Measurements from ENCODE around the gene VPS37B.
A peak's percentile ranks its signal among the peaks of the same experiment; 100 is the strongest.
"Not testable (repeated sequence)": the region's sequence is repeated elsewhere in the genome, so short reads cannot be mapped to it uniquely, and the experiment has no call there.

The VPS37B gene

DNA sequence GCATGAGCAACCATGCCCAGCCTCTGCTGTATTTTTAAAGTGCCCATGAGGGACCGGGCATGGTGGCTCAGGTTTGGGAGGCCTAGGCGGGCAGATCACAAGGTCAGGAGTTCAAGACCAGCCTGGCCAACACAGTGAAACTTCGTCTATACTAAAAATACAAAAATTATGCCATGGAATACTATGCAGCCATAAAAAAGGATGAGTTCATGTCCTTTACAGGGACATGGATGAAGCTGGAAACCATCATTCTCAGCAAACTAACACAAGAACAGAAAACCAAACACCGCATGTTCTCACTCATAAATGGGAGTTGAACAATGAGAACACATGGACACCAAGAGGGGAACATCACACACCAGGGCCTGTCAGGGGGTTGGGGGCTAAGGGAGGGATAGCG is 9.3 kb upstream of the VPS37B start:
- not testable (repeated sequence) for H3K27ac ChIP-seq (ENCODE audit: low read length); H3K4me3 ChIP-seq (ENCODE audit: low read length in 2 of 2); H3K9ac ChIP-seq (ENCODE audit: low read length in 2 of 2); H3K4me1 ChIP-seq (ENCODE audit: control insufficient read depth, insufficient read depth, low read length); H3K9me3 ChIP-seq (ENCODE audit: control insufficient read depth in 2 of 2, low read length in 2 of 2); H3K27me3 ChIP-seq (ENCODE audit: control insufficient read depth in 1 of 2, insufficient read depth in 2 of 2, low read length in 2 of 2); H3K36me3 ChIP-seq (ENCODE audit: control insufficient read depth in 2 of 2, insufficient read depth in 2 of 2, low read length in 2 of 2)

DNA sequence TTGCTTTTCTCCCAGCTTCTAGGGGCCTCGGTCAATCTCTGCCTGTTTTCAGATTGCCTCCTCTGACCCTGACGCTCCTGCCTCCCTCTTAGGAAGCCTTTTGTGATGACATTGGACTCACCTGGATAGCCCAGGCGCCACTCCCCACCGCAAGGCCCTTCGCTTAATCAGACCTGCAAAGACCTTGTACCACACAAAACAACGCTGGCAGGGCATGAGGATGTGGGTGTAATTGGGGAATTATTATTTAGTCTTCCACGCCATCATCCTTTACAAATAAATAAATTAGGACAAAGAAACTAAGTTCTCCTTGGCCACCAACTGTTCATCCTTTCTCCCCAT is 7.7 kb upstream of the VPS37B start:
- Histone ChIP-seq H3K4me1 (ENCODE audit: control insufficient read depth, insufficient read depth, low read length) (no peaks in the 10 kb centered on the region), H3K27me3 (ENCODE audit: control insufficient read depth in 1 of 2, insufficient read depth in 2 of 2, low read length in 2 of 2) (no peaks in the 10 kb centered on the region), H3K4me3 (ENCODE audit: low read length in 2 of 2) (no peak overlapping the region), H3K9ac (ENCODE audit: low read length in 2 of 2) (no peak overlapping the region), H3K9me3 (ENCODE audit: control insufficient read depth in 2 of 2, low read length in 2 of 2) (no peaks in the 10 kb centered on the region), H3K27ac (ENCODE audit: low read length) (no peak overlapping the region), H3K36me3 (ENCODE audit: control insufficient read depth in 2 of 2, insufficient read depth in 2 of 2, low read length in 2 of 2) (no peaks in the 10 kb centered on the region)

DNA sequence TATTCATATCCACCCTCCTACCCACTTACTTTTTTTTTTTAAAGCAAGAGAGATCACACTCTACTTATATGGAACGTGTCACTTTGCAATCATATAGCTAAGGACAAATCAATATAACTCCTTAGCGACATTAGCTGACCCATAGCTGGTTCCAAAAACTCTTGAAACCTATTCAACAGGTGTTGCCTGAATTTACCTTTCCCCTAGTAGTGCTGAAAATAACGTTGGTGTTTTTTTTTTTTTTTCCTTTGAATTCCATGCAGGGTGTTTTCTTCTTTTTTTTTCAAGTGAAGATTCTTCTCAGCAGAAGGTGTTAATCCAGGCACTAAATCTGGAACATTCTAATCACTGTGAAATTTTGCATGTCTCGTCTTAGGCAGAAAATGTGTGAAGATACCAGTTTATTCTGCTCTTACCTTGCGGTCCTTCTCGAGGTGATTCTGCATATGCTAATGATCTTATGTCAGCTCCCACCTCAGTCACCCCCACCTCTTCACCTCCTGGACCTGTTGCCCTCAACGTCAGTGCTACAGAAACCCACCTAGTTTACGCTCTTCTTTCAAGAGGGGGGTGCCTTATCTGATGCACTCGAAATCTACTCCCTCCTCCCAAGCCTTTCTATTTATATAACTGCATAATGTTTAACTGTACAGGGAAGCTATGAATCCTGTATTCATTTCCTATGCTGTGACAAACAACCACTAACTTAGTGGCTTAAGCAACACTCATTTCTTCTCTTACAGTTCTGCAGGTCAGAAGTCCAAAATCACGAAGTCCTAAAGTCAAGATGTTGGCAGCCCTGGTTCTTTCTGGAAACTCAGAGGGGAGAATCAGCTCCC is 7.1 kb upstream of the VPS37B start:
- Histone ChIP-seq H3K4me3 (ENCODE audit: low read length in 2 of 2) (no peak overlapping the region), H3K4me1 (ENCODE audit: control insufficient read depth, insufficient read depth, low read length) (no peaks in the 10 kb centered on the region), H3K9me3 (ENCODE audit: control insufficient read depth in 2 of 2, low read length in 2 of 2) (no peaks in the 10 kb centered on the region), H3K27ac (ENCODE audit: low read length) (no peak overlapping the region), H3K27me3 (ENCODE audit: control insufficient read depth in 1 of 2, insufficient read depth in 2 of 2, low read length in 2 of 2) (no peaks in the 10 kb centered on the region), H3K9ac (ENCODE audit: low read length in 2 of 2) (no peak overlapping the region), H3K36me3 (ENCODE audit: control insufficient read depth in 2 of 2, insufficient read depth in 2 of 2, low read length in 2 of 2) (no peaks in the 10 kb centered on the region)

DNA sequence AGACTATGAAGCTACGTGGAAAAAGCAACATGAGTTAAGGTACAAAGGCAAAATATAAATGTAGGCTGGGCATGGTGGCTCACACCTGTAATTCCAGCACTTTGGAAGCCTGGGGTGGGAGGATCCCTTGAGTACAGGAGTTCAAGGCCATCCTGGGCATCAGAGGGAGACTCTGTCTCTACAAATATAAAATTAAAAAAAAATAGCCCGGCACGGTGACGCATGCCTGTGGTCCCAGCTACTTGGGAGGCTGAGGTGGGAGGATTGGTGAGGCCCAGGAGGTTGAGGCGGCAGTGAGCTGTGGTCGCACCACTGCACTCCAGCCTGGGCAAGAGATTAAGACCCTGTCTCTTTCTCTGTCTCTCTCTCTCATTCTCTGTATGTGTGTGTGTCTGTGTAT is 4.0 kb upstream of the VPS37B start:
- Histone ChIP-seq H3K27ac (ENCODE audit: low read length) (no peak overlapping the region), H3K36me3 (ENCODE audit: control insufficient read depth in 2 of 2, insufficient read depth in 2 of 2, low read length in 2 of 2) (no peaks in the 10 kb centered on the region), H3K4me1 (ENCODE audit: control insufficient read depth, insufficient read depth, low read length) (peaks cover 7% of the 10 kb centered on the region), H3K4me3 (ENCODE audit: low read length in 2 of 2) (no peak overlapping the region), H3K9me3 (ENCODE audit: control insufficient read depth in 2 of 2, low read length in 2 of 2) (no peaks in the 10 kb centered on the region), H3K27me3 (ENCODE audit: control insufficient read depth in 1 of 2, insufficient read depth in 2 of 2, low read length in 2 of 2) (no peaks in the 10 kb centered on the region), H3K9ac (ENCODE audit: low read length in 2 of 2) (no peak overlapping the region)

DNA sequence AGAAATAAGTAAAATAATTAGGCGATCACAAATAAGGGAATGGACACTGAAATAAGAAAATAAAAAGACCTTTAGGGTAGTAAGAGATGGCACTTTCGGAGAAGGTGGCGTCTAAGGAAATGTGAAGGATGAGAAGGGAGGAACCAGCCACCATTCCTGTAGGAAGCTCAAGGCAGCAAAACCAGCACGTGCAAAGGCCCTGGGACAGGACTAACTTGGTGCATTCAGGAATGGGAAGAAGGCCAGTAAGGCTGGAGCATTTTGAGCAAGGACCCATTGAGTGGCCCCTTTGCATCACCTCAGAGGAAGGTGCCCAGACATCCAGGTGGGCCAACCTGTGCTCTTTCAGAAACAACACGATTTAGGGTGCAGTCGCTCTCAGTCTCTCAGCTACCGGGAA is 738 bp upstream of the VPS37B start:
- Histone ChIP-seq H3K4me3 (ENCODE audit: low read length in 2 of 2) (peak overlapping the region in 1 of 2 donors; percentile 90), H3K36me3 (ENCODE audit: control insufficient read depth in 2 of 2, insufficient read depth in 2 of 2, low read length in 2 of 2) (no peaks in the 10 kb centered on the region), H3K9ac (ENCODE audit: low read length in 2 of 2) (no peak overlapping the region), H3K27ac (ENCODE audit: low read length) (no peak overlapping the region), H3K9me3 (ENCODE audit: control insufficient read depth in 2 of 2, low read length in 2 of 2) (no peaks in the 10 kb centered on the region), H3K4me1 (ENCODE audit: control insufficient read depth, insufficient read depth, low read length) (peaks cover 21% of the 10 kb centered on the region), H3K27me3 (ENCODE audit: control insufficient read depth in 1 of 2, insufficient read depth in 2 of 2, low read length in 2 of 2) (no peaks in the 10 kb centered on the region)

DNA sequence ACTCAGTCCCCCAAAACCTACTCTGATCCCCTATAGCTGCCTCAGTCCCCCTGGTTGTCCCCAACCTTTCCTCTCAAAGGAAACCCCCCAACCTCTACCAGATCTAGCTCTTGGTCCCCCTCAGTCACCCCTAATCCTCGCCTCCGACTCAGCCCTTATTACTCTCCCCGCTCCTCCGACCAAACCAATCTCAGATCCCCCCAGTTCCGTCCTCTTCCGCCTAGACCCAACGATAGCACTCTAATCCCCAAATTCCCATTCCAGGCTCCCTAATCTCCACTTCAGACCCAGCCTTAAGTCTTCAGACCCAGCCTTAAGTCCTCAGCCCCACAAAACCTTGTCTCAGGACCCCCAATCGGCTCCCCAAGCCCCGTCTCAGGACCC is 612 bp downstream of the VPS37B start:
- H3K9ac ChIP-seq (ENCODE audit: low read length in 2 of 2): peak overlapping the region; percentile 93 to 95
- H3K27me3 ChIP-seq (ENCODE audit: control insufficient read depth in 1 of 2, insufficient read depth in 2 of 2, low read length in 2 of 2): no peaks in the 10 kb centered on the region
- peaks cover 28% of the 10 kb centered on the region for H3K4me1 ChIP-seq (ENCODE audit: control insufficient read depth, insufficient read depth, low read length)
- peak overlapping the region; percentile 74 to 90 for H3K4me3 ChIP-seq (ENCODE audit: low read length in 2 of 2)
- H3K36me3 ChIP-seq (ENCODE audit: control insufficient read depth in 2 of 2, insufficient read depth in 2 of 2, low read length in 2 of 2): no peaks in the 10 kb centered on the region
- H3K27ac ChIP-seq (ENCODE audit: low read length): peak overlapping the region; percentile 70
- H3K9me3 ChIP-seq (ENCODE audit: control insufficient read depth in 2 of 2, low read length in 2 of 2): no peaks in the 10 kb centered on the region

DNA sequence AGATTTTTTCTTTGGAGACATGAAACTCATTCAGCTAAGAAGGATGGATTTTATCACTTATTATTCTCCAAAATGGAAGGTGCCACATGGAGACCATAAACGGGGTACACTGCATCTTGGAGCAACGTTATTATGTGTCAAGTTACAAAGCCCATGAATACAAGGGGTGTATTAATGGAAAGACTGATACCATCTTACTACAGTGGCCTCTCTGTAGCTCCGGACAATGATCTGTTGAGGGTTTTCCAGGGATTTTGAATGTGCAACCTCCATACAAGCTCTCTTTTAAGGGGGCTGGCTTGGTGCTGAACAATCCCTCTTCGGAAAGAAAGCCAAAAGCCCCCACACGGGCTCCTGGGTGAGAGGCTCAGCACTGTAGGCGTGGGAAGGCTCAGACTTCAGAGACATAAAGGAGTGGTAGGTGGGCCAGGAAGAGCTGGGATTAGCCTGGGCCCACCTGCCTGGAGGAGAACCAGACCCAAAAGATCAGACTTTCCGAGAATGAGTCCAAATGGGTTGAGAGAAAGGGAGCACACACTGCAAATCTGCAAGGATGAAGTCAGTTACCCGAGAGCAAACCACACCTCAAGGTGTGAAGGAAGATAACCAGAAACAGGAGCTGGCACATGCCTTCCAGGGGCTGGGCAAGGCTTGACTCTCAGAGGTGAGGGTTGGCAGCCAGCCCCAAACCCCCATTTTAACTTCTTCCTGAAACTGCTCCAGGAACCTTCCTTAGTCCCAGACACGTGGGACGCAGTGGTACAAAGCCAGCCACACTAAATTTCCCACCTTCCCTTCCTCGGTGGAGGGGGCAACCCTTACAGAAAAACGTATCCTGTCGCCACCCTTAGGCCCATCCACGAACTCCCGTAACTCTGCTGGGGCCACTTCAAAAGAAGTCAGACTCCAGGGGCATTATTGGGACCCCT is 1.5 kb downstream of the VPS37B start:
- H3K27ac ChIP-seq (ENCODE audit: low read length): peak overlapping the region; percentile 70
- H3K27me3 ChIP-seq (ENCODE audit: control insufficient read depth in 1 of 2, insufficient read depth in 2 of 2, low read length in 2 of 2): no peaks in the 10 kb centered on the region
- peak overlapping the region; percentile 74 to 90 for H3K4me3 ChIP-seq (ENCODE audit: low read length in 2 of 2)
- peaks cover 28% of the 10 kb centered on the region for H3K4me1 ChIP-seq (ENCODE audit: control insufficient read depth, insufficient read depth, low read length)
- no peaks in the 10 kb centered on the region for H3K36me3 ChIP-seq (ENCODE audit: control insufficient read depth in 2 of 2, insufficient read depth in 2 of 2, low read length in 2 of 2)
- H3K9me3 ChIP-seq (ENCODE audit: control insufficient read depth in 2 of 2, low read length in 2 of 2): no peaks in the 10 kb centered on the region
- peak overlapping the region; percentile 93 to 95 for H3K9ac ChIP-seq (ENCODE audit: low read length in 2 of 2)

DNA sequence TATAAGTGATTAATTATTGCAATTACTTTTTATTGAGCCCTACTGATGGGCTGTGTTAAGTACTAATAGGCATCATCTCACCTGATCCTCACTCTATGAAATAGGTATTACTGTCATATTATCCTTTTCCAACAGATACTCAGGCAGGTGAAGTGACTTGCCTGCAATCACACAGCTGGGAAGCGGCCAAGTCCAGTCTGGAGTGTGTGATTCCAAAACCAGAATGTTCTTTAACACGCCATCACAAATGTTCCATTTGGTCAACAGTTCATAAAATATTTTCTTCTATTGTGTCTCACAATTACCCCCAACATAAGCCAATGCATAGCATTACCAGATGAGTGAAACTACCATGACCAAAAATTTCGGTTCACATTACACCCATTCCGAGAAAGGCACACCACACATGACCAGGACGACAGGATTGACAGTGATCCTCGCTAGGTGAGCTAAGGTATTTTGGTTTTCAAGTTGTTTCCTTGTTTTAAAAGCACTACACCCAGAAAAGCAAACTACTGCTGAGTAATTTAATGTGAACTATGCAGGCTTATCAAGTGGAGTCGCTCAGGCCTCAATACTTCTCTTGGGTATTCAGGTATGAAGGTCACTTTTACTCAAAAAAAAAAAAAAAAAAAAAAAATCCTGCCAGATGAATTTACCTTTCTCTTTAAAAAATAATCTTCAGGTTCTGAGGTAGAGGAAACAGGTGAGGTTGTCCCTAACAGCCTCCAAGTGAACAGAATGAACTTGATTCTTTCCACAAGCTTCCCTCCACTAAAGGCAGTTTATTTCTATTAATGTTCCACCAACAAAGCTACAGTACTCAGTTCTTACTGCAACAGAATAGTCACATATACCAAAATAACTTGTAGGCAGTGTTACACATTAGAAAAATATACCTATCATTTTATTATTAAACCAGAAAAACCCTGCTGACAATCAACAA is 2.4 kb downstream of the VPS37B start:
- H3K27ac ChIP-seq (ENCODE audit: low read length): no peak overlapping the region
- H3K4me3 ChIP-seq (ENCODE audit: low read length in 2 of 2): no peak overlapping the region
- H3K9ac ChIP-seq (ENCODE audit: low read length in 2 of 2): no peak overlapping the region
- peaks cover 37% of the 10 kb centered on the region for H3K4me1 ChIP-seq (ENCODE audit: control insufficient read depth, insufficient read depth, low read length)
- H3K27me3 ChIP-seq (ENCODE audit: control insufficient read depth in 1 of 2, insufficient read depth in 2 of 2, low read length in 2 of 2): no peaks in the 10 kb centered on the region
- no peaks in the 10 kb centered on the region for H3K9me3 ChIP-seq (ENCODE audit: control insufficient read depth in 2 of 2, low read length in 2 of 2)
- H3K36me3 ChIP-seq (ENCODE audit: control insufficient read depth in 2 of 2, insufficient read depth in 2 of 2, low read length in 2 of 2): no peaks in the 10 kb centered on the region

DNA sequence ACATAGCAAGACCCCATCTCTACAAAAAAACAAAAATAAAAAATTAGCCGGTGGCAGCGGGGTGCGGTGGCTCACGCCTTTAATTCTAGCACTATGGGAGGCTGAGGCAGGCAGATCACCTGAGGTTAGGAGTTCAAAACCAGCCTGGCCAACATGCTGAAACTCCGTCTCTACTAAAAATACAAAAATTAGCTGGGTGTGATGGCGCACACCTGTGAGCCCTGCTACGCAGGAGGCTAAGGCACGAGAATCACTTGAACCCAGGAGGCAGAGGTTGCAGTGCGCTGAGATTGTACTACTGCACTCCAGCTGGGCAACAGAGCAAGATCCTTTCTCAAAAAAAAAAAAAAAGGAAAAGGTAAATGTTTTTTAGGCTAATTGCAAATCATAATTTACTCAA is 3.2 kb downstream of the VPS37B start:
- not testable (repeated sequence) for H3K27ac ChIP-seq (ENCODE audit: low read length); H3K9me3 ChIP-seq (ENCODE audit: control insufficient read depth in 2 of 2, low read length in 2 of 2); H3K36me3 ChIP-seq (ENCODE audit: control insufficient read depth in 2 of 2, insufficient read depth in 2 of 2, low read length in 2 of 2); H3K4me3 ChIP-seq (ENCODE audit: low read length in 2 of 2); H3K27me3 ChIP-seq (ENCODE audit: control insufficient read depth in 1 of 2, insufficient read depth in 2 of 2, low read length in 2 of 2)
- Histone ChIP-seq H3K9ac (ENCODE audit: low read length in 2 of 2) (peak overlapping the region in 1 of 2 donors; percentile 3), H3K4me1 (ENCODE audit: control insufficient read depth, insufficient read depth, low read length) (peaks cover 41% of the 10 kb centered on the region)

All from stomach smooth muscle (tissue), 2 donors.